T1000 (cell line): ENCODE results near the gene HSPA9.

Experiments
- DNase-seq: peaks from one replicate; lab custom pipeline; 2025; ENCODE audit warnings: mixed read lengths; lab: John Stamatoyannopoulos, UW

HSPA9 gene

DNA sequence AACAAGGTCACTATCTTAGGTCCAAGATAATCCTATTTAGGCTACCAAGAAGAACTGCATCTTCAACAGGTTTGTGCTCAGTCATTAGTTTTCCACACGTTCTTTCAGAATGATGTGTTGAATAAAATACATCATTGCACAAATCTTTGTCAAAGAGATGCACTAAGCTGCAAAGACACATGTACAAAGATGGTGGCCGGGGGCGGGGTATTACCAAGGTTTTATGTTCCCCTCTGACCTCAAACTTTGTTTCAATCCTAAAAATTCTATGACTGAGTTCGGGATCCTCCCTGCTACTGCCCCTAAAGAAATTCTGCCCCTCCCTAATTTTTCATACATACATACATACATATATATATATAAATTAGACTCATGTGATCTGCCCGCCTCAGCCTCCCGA, 14.2 kb downstream of the HSPA9 start:
- DNase-seq = no peak

DNA sequence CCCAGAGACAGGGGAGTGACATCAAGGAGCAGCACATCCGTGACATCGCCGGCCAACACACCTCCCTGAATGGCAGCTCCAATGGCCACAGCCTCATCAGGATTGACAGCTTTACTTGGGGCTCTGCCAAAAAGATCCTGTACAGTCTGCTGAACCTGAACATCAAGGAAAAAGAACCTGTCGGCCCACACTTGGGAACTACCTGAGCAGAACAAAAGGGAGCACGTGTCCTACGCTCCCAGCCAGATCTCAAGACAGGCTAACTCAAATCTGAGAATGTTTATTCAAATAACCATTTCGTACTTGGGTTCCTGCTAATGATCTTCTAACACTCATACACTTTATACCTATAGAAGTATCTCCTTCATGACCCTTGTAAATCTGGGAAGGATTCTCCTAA, 15.3 kb downstream of the HSPA9 start:
- no peak for DNase-seq

DNA sequence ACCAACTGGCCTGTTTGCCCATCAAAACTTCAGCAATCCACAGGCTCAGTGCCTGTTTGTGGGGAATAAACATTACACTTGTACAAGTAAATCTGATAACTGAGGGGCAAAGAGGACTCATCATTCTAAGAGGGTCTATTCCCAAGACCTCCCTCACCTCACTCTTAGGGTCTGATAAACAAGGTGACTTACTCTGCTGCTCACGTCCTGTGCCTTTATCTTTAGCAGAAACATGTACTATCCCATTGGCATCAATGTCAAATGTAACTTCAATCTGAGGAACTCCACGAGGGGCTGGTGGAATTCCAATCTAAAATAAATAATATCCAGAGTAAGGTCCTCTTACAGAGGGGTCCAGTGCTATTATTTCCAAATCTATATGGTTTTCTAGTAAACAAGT, 17.5 kb downstream of the HSPA9 start:
- no peak for DNase-seq

DNA sequence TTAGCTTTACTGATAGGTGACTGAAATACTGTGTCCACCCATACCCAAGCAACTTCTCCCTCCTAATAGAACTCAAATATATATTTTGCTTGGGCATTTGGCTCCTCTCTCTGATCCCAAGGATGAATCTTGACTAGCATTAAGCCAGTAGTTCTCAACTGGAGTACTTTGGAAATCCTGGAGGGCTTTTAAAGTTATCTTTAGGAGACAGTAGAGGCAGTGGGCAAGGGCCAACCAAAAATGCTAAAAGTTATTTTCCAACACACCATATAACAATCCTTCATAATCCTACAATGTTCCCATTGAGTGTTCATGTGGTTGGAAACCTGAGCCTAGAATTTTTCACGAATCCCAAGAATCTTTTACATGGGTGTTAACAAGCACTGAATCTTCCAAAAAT, 21.1 kb downstream of the HSPA9 start:
- DNase-seq = no peak

DNA sequence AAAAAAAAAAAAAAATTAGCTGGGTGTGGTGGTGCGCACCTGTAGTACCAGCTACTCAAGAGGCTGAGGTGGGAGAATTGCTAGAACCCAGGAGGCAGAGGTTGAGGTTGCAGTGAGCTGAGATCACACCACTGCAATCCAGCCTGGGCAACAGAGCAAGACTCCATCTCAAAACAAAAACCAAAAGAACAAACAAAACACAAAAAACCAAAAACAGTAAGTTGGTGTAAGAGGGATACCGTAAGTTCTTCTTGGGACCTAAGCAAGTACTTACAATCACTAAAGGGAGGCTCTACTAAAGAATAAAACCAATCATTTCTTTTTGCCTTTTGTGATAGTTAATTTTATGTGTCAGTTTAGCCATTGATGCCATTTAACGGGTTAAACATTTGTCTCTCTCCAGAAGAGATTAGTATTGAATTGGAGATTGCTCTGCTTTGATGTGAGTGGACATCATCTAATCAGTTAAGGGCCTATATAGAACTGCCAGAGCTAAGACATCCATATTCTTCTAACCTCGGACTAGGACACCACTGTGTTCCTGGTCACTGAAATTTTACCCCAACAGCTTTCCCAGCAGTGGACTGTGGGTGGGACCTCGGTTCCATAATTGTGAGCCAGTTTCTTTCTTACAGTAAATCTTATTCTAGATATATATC, 21.6 kb downstream of the HSPA9 start:
- no peak for DNase-seq

DNA sequence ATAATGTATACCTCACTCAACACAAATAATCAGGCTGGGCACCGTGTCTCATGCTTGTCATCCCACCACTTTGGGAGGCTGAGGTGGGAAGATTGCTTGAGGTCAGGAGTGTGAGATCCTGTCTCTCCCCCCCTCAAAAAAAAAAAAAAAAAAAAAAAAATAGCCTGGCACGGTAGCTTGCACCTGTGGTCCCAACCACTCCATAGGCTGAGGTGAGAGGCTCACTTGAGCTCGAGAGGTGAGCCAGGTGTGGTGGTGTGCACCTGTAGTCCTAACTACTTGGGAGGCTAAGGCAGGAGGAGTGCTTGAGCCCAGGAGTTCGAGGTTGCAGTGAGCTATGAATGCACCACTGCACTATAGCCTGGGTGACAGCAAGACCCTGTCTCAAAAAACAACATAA, 22.5 kb downstream of the HSPA9 start:
- DNase-seq = no peak

DNA sequence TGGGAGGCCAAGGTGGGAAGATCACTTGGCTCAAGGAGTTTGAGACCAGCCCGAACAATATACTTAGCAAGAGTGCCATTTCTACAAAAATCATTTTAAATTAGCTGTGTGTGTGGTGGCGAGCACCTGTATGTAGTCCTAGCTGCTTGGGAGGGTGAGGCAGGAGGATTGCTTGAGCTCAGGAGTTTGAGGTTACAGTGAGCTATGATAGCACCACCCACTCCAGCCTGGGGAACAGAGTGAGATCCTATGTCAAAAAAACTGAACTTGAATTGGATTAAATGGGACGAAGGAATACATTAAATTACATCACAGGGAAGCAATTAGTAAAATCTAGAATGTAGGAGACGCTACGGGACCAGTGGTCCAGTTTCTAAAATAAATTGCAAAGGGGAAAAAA, 25.8 kb downstream of the HSPA9 start:
- no peak for DNase-seq

DNA sequence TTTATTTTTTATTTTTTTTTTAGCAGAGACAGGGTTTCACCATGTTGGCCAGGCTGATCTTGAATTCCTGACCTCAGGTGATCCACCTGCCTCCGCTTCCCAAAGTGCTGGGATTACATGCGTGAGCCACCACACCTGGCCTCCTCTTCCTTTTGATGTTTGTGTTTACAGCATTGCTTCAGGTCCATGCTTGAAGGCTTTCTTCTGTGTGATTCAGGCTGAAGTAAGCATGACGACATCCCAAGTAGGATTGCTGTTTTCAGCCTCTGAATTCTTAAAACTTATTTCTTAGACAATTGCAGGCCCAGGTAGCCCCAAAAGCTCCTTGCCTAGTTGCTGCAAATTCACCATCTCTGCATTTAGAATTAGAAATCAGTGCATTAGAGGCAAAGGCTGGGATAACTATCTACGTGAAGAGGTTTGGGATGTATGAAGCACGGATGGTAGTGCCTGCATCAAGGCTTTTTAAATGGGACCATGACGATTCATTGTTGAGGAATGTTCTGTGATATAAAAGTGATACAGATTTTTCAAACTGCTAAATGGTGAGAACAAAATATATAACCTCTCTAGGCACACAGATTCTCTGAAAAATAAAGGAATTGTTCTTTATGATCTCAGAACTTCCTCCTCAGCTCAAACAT, 29.2 kb downstream of the HSPA9 start:
- DNase-seq = no peak

DNA sequence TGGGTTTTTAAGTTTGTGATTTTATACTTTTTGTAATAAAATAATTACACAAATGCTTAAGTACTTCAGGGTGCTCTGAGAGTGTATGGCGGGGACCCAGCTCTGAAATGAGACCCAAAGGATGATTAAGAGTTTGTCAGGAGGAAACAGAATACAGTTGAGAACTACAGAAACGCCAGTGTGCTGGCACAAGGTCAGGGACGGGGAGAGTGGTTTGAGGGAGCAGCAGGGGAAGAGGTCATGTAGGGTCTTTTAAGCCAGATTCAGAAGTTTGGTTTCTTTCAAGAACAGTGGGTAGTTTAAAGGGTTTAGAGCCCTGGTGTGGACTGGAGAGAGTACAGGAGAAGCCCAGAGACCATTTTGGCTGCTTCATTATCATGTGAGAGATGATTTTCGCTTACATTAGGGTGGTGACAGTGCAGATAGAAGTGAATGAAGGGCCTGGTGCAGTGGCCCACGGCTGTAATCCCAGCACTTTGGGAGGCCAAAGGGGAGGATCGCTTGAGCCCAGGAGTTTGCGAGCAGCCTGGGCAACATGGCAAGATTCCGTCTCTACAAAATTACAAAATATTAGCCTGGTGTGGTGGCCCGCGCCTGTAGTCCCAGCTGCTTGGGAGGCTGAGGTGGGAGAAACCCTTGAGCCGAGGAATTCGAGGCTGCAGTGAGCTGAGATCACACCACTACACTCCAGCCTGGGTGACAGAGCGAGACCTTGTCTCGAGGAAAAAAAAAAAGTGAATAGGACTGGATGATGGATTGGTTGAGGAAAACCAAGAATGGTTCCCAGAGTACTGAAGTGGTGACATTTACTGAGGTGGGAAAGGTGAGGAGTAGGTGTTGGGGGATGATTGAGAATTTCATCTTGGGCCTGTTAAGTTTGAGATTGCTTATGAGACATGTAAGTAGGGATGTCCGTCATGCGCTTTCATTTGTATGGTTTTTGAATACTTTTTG, 30.7 kb downstream of the HSPA9 start:
- DNase-seq = no peak

DNA sequence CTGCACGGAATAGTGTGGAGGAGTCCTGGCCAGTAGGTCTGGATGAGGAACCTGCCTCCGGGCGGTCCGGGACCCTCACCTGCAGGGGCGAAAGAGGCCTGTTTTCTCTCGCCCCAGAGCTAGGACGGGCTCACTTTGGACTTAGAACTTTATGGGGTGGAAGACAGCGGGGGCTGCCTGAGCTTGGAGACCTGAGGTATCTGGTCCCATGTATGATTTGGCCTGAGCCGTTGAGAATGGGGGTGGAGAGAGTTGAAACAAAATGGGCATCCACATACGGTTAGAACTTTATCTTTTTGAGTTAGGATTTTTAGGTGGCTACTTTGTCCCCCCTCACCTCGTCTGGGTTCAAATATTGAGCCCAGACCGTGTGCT, 31.5 kb downstream of the HSPA9 start:
- DNase-seq = no peak

DNA sequence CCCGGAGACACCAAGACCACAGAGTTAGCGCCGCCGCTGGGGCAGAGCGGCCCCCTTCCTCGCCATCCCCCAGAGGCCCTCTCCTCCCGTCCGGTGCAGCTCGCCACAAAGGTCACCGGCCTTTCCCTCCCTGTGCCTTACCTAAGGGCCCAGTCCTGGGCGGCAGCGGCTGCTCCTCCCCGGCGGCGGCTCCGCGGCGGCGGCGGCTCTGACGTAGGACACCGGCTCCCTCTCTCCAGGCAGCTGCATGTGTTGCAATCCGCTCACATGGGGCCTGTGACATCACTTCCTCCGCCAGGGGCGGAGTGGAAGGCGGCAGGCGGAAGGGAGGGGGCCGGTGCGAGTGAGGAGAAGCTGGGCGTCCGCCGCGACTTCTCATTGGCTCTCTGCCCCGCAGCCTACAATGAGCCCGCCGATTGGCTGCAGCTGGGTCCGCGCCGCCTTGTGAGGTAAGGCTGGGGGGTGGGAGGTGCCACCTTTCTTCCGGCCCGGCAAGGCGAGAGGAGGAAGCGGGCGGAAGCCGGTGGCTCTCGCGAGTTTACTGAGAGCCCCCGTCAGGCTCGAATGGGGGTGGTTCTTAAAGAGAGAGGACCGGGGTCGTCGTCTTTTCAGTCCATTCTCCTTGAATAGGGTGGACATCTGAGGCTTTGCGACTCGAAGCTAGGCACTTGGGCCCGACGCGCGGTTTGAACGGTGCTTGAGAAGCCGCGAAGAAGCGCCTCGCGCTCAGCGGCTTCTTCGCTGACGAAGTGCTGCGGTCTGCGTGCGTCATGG, 32.1 kb downstream of the HSPA9 start, which contains the start of gene ETF1:
Gene ETF1, minus strand, starts transcription at position 281 of the 774 bp plus-strand sequence. CDS start 318 bp downstream, outside the sequence.
- peak; percentile 99 for DNase-seq

DNA sequence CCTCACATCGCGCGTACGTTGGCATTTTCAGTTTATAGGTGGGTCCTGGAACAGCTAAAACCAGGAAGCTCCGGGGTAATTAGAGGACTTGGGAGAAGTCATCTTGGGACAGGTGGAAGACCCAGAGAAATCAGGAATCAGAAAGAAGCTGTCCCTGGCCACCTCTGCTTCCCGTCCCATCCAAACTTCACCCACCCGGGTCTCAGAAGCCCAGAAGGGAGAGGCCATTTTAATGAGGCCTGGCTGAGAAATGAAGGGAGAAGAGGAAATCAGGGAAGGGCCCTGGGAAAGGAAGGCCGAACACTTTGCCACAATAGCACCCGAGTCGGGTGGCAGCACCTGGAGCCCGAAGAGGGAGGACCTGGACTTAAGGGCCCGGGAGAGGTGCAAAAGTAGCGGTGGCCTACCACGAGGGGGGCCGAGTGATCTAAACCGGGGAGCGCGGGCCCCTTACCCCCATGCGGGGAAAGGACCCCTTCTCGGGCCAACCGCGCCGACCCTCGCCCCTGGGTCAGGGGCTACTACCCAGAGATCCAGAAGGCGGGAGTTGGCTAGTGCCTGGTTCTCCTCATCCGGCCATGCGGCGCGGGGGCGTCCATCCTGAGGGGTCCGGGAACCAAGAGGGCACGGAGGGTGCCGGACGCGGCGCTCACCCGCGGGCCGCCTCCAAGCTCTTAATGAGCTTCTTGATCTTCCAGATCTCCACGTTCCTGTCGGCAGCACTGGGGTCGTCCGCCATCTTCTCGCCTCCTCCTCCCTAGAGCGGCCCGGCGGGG, 32.8 kb downstream of the HSPA9 start:
- DNase-seq = no peak

DNA sequence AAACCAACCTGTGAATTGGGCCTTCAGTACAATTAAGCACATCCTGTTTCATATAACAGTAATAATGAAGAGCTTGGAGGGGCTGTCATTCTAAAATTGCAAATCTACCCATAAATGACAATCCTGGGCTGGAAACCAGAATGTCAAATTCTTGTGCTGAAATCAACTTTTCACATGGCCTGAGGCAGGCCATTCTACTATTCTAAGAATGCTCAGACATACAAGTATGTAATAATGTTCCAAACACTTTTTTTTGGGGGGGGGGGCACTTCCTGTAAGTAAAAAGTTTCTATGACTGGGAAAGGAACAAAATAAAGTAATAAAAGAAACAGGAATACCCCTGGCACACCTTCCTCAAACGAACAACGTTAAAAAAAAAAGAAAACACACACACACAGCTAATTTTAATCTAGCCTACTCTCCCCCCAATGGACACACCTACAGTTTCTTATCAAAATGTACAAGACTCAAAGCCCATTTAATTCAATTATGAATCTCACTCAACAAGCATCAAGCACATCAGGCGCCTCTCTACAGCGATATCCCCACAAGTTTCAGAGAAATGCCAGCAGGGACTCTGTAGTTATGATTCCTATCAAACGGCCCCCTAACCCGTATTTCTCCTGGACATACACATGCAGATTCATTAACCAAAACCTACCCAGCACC, 33.6 kb downstream of the HSPA9 start:
- DNase-seq = no peak

DNA sequence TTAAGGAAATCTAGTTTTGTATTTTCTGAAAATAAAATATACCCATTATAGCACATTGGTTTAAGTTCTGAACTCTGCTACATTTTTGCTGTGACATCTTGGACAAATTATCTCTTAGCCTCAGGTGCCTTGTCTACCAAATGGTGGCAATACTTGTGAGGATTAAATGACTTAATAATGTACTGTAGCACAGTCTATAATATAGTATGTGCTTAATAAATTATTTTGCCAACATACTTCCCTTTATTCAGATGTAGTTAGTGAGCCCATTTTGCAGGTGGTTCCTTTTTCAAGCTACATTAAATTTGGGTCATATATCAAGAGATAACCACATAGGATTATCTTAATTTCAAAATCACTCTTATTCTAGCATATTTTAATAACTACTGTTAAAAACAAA, 35.4 kb downstream of the HSPA9 start:
- DNase-seq = no peak

DNA sequence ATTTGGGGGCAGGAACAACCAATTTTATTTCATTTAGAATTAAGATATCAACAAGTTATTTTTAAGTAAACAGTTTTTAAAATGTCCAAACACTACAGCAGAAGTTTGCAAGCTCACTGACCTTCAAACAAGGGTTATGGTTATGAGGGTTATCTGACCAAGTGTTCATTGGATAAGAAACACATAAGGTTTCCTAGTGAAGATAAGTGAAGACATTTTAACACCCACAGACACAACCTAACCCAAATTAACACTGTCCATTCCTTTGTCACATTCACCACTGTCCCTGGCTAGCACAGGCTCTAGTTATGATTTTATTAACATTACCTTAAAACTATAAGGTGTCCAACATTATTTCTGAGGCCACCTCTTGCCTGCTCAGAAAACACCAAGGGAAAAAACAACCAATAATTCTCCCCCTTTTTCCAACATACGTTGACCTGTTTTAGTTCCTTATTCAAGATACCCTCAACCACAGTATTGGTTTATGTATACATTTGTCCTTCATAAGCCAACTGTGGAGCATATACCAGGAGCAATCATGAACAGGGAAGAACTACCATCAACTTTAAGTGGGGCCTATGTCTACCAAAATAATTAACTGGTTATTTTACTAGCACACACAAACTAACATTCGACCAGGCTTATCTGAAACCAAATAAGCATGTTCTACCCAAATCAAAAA, 36.1 kb downstream of the HSPA9 start:
- no peak for DNase-seq

DNA sequence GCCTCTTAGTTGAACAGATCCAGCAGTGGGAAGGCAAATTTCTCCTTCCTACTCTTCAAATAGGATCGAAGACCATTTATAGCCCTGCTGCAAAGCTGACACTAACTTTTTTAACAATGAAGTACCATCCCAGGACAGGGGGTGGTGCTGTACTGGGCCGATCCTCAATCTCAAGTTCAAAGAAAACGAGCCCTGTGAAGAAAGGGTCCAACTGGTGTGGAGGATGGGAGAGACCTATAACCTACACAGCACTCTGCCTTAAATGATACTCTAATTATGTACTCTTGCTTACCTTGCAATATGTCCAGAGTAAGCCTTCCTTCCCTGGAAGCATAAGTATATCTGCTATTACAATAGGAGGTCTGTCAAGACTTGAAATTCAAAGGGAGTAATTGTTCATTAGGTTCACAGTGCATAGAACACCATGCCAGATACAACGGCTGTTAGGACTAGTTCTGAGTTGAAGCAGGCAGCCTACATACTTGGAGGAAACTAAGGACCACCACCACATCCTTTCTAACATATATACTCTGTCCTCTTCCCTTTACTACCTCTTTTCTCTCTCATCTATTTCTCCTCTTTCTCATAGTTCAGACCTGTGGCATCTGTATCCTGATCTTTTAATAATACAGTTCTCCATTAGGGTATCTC, 38.4 kb downstream of the HSPA9 start:
- DNase-seq = no peak

DNA sequence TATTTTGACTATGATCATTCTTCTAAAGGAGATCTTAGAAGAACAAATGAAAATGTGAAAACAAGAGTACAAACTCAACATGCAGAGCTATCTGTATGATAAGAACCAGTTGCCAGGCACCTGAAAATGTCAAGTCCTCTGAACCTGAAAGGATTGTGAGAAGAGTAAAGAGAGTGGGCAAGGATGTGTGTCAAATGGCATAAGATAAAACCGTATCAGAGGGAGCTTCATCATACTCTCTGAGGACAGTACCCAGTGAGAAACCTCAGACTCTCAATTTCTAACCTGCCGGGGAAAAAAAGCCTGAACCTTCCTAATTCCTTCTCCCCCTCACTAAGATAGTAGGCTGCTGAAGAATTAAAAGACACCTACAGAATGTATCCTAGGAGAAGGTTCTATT, 39.0 kb downstream of the HSPA9 start:
- DNase-seq = no peak

DNA sequence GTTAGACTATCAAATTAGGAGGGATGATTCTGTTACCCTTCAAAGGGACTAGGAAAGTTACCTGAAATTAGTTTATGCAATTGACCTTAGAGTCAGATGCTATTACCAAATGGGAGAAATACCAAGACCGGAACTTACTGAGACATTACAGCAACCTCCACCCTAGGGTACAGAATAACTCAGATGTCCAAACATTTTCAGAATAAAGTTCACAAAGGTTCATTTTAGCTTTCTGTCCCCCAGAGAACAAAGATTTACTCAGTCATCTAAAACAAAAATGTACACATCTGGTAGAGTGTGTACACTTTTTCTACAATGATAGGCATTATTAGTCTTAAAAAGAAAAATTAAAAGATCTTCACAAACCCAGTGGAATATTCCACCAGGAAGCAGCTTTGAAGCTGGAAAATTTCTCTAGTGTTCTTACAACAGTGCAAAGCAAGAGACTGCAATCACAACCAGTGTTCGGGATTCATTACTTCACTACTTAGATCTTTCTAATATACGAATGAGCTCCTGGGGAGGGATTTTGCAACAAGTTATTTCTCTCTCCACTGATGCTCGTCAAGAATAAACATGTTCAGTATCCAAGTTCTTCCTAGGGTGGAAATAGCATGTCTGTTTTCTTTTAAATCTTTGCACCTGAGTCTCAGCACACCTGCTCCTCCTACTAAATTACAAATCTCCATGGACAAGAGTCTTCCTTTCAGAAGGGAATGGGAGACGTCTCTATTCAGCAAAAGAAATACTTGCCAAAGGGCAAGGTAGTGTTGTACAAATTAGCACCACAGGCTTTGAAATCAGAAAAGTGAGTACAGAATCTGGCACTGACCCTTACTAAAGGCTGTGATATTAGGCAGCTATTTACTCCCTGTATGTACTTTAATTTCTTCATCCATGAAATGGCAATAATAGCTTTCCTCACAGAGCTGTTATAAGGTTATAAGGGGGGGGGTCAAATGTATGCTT, 40.9 kb downstream of the HSPA9 start:
- DNase-seq = no peak
